Measurements from ENCODE around the gene STAB2. TPM values are rescaled to one million over a fixed set of nuclear protein-coding genes. Genes with fewer than 3 reads are reported as not detected.

STAB2 gene
- total RNA-seq, 1 donor from 2014 or later = not detected

DNA sequence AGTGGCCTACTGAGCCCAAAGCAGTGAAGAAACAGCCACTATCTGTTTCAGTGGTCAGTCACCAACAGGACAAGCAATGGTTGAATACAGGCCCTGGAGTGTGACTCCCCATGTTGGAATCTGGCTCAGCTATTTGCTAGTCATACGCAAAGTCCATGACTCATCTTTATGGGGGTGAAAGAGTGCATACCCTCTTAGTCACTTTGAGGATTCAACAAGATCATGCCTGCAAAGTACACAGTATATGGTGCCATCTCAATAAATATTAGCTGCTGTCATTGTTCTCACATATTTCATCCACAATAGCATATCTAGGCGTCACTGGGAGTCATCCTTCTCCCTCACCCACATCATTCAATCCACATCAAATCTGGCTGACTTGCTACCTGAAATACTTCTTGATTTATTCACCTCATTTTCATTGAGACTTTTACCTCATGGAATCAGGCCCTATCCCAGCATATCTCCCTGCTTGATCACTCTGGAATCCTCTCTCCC, 26.4 kb upstream of the STAB2 start:
- no peaks in the 10 kb centered on the region for H3F3A ChIP-seq (ENCODE audit: low read depth)
- no peaks in the 10 kb centered on the region for H3K9me3 ChIP-seq (ENCODE audit: low read depth)
- no peaks in the 10 kb centered on the region for H4K20me1 ChIP-seq (ENCODE audit: low read depth)
- Mint-ChIP-seq H3K27me3 (ENCODE audit: insufficient read depth, low read depth) (peaks cover 7% of the 10 kb centered on the region), H3K36me3 (no peaks in the 10 kb centered on the region), H3K27ac (no peak overlapping the region), H3K9me3 (peaks cover 21% of the 10 kb centered on the region), H3K4me1 (no peaks in the 10 kb centered on the region), H3K4me3 (no peak overlapping the region)
- H3K4me2 ChIP-seq = no peak overlapping the region
- no peaks in the 10 kb centered on the region for H3K27me3 ChIP-seq
- H3K36me3 ChIP-seq = no peaks in the 10 kb centered on the region
- H3K4me1 ChIP-seq = no peaks in the 10 kb centered on the region
- no peak overlapping the region for H3K27ac ChIP-seq
- TF ChIP-seq EZH2phosphoT487 (IDR thresholded peaks at IDR 0.05) (no peak), EZH2 (IDR thresholded peaks at IDR 0.05) (no peak)
- TF ChIP-seq, protein P1, sequence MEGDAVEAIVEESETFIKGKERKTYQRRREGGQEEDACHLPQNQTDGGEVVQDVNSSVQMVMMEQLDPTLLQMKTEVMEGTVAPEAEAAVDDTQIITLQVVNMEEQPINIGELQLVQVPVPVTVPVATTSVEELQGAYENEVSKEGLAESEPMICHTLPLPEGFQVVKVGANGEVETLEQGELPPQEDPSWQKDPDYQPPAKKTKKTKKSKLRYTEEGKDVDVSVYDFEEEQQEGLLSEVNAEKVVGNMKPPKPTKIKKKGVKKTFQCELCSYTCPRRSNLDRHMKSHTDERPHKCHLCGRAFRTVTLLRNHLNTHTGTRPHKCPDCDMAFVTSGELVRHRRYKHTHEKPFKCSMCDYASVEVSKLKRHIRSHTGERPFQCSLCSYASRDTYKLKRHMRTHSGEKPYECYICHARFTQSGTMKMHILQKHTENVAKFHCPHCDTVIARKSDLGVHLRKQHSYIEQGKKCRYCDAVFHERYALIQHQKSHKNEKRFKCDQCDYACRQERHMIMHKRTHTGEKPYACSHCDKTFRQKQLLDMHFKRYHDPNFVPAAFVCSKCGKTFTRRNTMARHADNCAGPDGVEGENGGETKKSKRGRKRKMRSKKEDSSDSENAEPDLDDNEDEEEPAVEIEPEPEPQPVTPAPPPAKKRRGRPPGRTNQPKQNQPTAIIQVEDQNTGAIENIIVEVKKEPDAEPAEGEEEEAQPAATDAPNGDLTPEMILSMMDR (IDR thresholded peaks at IDR 0.05) = no peak
- no peak overlapping the region for H3K9ac ChIP-seq
- no peak for DNase-seq (ENCODE audit: low spot score)
- no peak overlapping the region for H2AFZ ChIP-seq (replicated peaks)
- H3K4me3 ChIP-seq = no peak overlapping the region
- H3K79me2 ChIP-seq (ENCODE audit: low read depth) = no peaks in the 10 kb centered on the region

DNA sequence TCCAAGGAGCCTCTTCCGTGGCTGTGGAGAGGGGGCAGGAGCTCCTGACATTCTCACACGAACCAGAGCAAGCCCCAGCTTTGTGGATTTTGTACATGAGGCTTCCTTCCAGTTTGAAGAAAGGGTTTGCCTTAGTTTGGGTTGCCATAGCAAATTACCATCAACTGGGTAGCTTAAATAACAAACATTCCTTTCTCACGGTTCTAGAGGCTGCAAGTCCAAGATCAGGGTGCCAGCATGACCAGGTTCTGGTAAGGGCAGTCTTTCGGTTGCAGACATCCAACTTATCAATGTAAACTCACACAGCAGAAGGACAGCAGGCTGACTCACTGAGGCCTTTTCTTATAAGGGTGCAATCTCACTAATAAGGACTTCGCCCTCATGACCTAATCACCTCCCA, 25.9 kb upstream of the STAB2 start:
- H4K20me1 ChIP-seq (ENCODE audit: low read depth) = no peaks in the 10 kb centered on the region
- DNase-seq (ENCODE audit: low spot score) = no peak
- Mint-ChIP-seq H3K36me3 (no peaks in the 10 kb centered on the region), H3K9me3 (peaks cover 23% of the 10 kb centered on the region), H3K4me3 (no peak overlapping the region), H3K27me3 (ENCODE audit: insufficient read depth, low read depth) (peaks cover 7% of the 10 kb centered on the region), H3K27ac (no peak overlapping the region), H3K4me1 (no peaks in the 10 kb centered on the region)
- H3K4me3 ChIP-seq = no peak overlapping the region
- H3K27ac ChIP-seq = no peak overlapping the region
- H3K4me1 ChIP-seq = no peaks in the 10 kb centered on the region
- no peaks in the 10 kb centered on the region for H3K27me3 ChIP-seq
- no peak overlapping the region for H2AFZ ChIP-seq (replicated peaks)
- H3F3A ChIP-seq (ENCODE audit: low read depth) = no peaks in the 10 kb centered on the region
- no peaks in the 10 kb centered on the region for H3K9me3 ChIP-seq (ENCODE audit: low read depth)
- TF ChIP-seq EZH2phosphoT487 (IDR thresholded peaks at IDR 0.05) = no peak
- no peaks in the 10 kb centered on the region for H3K79me2 ChIP-seq (ENCODE audit: low read depth)
- H3K9ac ChIP-seq = no peak overlapping the region
- no peak overlapping the region for H3K4me2 ChIP-seq
- no peaks in the 10 kb centered on the region for H3K36me3 ChIP-seq

DNA sequence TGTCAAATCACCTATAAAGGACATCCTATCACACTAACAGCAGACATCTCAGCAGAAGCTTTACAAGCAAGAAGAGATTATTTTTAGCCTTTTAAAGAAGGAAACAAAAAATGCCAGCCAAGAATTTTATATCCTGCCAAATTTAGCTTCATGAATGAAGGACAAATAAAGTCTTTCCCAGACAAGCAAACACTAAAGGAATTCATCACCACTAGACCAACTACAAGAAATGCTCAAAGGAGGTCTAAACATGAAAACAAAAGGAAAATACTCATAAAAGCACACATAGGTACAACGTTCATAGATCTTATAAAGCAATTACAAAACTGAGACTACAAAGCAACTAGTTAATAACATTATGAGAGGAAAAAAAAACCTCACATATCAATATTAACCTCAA, 20.7 kb upstream of the STAB2 start:
- Mint-ChIP-seq H3K4me3 (no peak overlapping the region), H3K36me3 (no peaks in the 10 kb centered on the region)
- TF ChIP-seq EZH2phosphoT487 (IDR thresholded peaks at IDR 0.05) (no peak), EZH2 (IDR thresholded peaks at IDR 0.05) (no peak)
- TF ChIP-seq, protein P1 (IDR thresholded peaks at IDR 0.05) = no peak

DNA sequence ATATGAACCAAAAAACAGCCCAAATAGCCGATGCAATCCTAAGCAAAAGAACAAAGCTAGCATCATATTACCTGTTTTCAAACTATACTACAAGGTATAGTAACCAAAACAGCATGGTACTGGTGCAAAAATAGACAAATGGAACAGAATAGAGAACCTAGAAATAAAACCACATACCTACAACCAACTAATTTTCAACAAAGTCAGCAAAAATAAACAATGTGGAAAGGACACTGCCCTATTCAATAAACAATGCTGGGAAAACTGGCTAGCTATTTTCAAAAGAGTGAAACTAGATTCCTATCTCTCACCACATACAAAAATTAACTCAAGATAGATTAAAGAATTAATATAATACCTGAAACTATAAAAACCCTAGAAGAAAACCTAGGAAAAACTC, 17.8 kb upstream of the STAB2 start:
- Mint-ChIP-seq H3K27ac (no peak overlapping the region), H3K4me3 (no peak overlapping the region), H3K36me3 (no peaks in the 10 kb centered on the region), H3K4me1 (peaks cover 13% of the 10 kb centered on the region), H3K9me3 (peaks cover 29% of the 10 kb centered on the region), H3K27me3 (ENCODE audit: insufficient read depth, low read depth) (no peaks in the 10 kb centered on the region)
- Histone ChIP-seq H3K79me2 (ENCODE audit: low read depth) (no peaks in the 10 kb centered on the region), H3K27ac (no peak overlapping the region), H3K4me1 (peaks cover 22% of the 10 kb centered on the region), H3K9me3 (ENCODE audit: low read depth) (peaks cover 5% of the 10 kb centered on the region), H3F3A (ENCODE audit: low read depth) (peaks cover 16% of the 10 kb centered on the region), H4K20me1 (ENCODE audit: low read depth) (no peaks in the 10 kb centered on the region), H3K4me2 (no peak overlapping the region), H3K27me3 (no peaks in the 10 kb centered on the region), H3K4me3 (no peak overlapping the region), H3K9ac (no peak overlapping the region), H2AFZ (replicated peaks) (no peak overlapping the region), H3K36me3 (no peaks in the 10 kb centered on the region)
- TF ChIP-seq EZH2phosphoT487 (IDR thresholded peaks at IDR 0.05) (no peak), EZH2 (IDR thresholded peaks at IDR 0.05) (no peak)
- no peak for DNase-seq (ENCODE audit: low spot score)

More for the DNA sequence above, 20.7 kb upstream of the STAB2 start:
- Histone ChIP-seq H3K36me3 (no peaks in the 10 kb centered on the region), H3K4me2 (no peak overlapping the region), H3K4me1 (peaks cover 4% of the 10 kb centered on the region), H3K79me2 (ENCODE audit: low read depth) (no peaks in the 10 kb centered on the region), H4K20me1 (ENCODE audit: low read depth) (no peaks in the 10 kb centered on the region), H2AFZ (replicated peaks) (no peak overlapping the region), H3K9ac (no peak overlapping the region), H3K9me3 (ENCODE audit: low read depth) (peaks cover 5% of the 10 kb centered on the region), H3K4me3 (no peak overlapping the region), H3F3A (ENCODE audit: low read depth) (peaks cover 8% of the 10 kb centered on the region), H3K27ac (no peak overlapping the region), H3K27me3 (no peaks in the 10 kb centered on the region)
- Mint-ChIP-seq H3K9me3 (peaks cover 31% of the 10 kb centered on the region), H3K27me3 (ENCODE audit: insufficient read depth, low read depth) (peaks cover 7% of the 10 kb centered on the region), H3K27ac (no peak overlapping the region), H3K4me1 (peaks cover 4% of the 10 kb centered on the region)
- DNase-seq (ENCODE audit: low spot score) = no peak

Measured in neural progenitor cell (in vitro differentiated cells).